Measurements from ENCODE around the gene ZSWIM3. TPM values are rescaled to one million over a fixed set of nuclear protein-coding genes. Genes with fewer than 3 reads are reported as not detected.

ZSWIM3 gene
- total and polyA plus RNA-seq, 2 of the 13 experiments (the other 11 are each of a cell fraction or from before 2014, with no cell fraction given), result 5.2 to 5.8 TPM

DNA sequence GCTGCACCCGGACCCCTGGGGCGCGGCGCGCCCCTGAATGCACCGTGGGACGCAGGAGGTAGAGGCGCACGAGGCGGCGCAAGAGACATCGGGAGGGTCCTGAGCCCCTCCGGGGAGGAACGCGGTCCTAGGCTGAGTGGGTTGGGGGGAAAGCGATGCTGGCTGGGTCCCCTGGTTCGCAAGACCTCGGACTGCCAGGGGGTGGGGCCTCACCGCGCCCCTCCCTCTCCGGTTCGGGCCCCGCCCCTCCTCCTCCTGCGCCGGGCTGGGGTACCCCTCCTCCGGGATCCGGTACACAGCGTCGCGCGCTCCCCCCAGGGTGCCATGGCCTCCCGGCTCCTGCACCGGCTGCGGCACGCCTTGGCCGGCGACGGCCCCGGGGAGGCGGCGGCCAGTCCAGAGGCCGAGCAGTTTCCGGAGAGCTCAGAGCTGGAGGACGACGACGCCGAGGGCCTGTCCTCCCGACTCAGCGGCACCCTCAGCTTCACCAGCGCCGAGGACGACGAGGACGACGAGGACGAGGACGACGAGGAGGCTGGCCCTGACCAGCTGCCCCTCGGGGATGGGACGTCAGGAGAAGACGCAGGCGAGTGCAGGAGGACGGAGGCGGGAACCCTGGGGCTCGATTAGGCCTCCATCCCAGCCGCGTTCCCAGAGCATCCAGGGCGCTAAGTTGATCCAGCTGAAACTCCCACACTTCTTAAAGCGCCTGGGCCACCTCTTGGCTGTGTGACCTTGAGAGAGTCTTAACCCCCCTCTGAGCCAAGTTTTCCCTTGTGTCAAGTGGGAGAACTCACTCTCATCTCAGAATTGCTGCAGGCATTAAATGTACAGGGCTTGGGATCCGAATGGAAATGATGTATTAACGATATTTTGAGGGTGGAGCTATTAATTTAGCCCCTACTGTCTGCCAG is 23.3 kb upstream of the ZSWIM3 start (continued):
- TF ChIP-seq, protein P1, sequence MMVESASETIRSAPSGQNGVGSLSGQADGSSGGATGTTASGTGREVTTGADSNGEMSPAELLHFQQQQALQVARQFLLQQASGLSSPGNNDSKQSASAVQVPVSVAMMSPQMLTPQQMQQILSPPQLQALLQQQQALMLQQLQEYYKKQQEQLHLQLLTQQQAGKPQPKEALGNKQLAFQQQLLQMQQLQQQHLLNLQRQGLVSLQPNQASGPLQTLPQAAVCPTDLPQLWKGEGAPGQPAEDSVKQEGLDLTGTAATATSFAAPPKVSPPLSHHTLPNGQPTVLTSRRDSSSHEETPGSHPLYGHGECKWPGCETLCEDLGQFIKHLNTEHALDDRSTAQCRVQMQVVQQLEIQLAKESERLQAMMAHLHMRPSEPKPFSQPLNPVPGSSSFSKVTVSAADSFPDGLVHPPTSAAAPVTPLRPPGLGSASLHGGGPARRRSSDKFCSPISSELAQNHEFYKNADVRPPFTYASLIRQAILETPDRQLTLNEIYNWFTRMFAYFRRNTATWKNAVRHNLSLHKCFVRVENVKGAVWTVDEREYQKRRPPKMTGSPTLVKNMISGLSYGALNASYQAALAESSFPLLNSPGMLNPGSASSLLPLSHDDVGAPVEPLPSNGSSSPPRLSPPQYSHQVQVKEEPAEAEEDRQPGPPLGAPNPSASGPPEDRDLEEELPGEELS (CRISPR knock-in tag; IDR thresholded peaks at IDR 0.05), result no peak; the same call in none of the 2 replicates
- TF ChIP-seq PITX1 (CRISPR knock-in tag; IDR thresholded peaks at IDR 0.05), result peak; percentile 47; the same call in 1 of the 2 replicates
- peak; percentile 33; the same call in 1 of the 2 replicates for TF ChIP-seq GZF1 (CRISPR knock-in tag; IDR thresholded peaks at IDR 0.05)
- peak; percentile 81; the same call in 1 of the 2 replicates for TF ChIP-seq NFE2L1 (CRISPR knock-in tag; IDR thresholded peaks at IDR 0.05; ENCODE audit: borderline replicate concordance)
- 0 out of 2 replicates have a peak, but pooled peaks have one; percentile 43 for TF ChIP-seq ZNF232 (CRISPR knock-in tag; IDR thresholded peaks at IDR 0.05; ENCODE audit: borderline replicate concordance)
- TF ChIP-seq, protein P2, sequence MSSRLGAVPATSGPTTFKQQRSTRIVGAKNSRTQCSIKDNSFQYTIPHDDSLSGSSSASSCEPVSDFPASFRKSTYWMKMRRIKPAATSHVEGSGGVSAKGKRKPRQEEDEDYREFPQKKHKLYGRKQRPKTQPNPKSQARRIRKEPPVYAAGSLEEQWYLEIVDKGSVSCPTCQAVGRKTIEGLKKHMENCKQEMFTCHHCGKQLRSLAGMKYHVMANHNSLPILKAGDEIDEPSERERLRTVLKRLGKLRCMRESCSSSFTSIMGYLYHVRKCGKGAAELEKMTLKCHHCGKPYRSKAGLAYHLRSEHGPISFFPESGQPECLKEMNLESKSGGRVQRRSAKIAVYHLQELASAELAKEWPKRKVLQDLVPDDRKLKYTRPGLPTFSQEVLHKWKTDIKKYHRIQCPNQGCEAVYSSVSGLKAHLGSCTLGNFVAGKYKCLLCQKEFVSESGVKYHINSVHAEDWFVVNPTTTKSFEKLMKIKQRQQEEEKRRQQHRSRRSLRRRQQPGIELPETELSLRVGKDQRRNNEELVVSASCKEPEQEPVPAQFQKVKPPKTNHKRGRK (CRISPR knock-in tag; IDR thresholded peaks at IDR 0.05), result no peak; the same call in 1 of the 2 replicates
- TF ChIP-seq ZNF20 (CRISPR knock-in tag; IDR thresholded peaks at IDR 0.05), result no peak
- TF ChIP-seq, protein P3, sequence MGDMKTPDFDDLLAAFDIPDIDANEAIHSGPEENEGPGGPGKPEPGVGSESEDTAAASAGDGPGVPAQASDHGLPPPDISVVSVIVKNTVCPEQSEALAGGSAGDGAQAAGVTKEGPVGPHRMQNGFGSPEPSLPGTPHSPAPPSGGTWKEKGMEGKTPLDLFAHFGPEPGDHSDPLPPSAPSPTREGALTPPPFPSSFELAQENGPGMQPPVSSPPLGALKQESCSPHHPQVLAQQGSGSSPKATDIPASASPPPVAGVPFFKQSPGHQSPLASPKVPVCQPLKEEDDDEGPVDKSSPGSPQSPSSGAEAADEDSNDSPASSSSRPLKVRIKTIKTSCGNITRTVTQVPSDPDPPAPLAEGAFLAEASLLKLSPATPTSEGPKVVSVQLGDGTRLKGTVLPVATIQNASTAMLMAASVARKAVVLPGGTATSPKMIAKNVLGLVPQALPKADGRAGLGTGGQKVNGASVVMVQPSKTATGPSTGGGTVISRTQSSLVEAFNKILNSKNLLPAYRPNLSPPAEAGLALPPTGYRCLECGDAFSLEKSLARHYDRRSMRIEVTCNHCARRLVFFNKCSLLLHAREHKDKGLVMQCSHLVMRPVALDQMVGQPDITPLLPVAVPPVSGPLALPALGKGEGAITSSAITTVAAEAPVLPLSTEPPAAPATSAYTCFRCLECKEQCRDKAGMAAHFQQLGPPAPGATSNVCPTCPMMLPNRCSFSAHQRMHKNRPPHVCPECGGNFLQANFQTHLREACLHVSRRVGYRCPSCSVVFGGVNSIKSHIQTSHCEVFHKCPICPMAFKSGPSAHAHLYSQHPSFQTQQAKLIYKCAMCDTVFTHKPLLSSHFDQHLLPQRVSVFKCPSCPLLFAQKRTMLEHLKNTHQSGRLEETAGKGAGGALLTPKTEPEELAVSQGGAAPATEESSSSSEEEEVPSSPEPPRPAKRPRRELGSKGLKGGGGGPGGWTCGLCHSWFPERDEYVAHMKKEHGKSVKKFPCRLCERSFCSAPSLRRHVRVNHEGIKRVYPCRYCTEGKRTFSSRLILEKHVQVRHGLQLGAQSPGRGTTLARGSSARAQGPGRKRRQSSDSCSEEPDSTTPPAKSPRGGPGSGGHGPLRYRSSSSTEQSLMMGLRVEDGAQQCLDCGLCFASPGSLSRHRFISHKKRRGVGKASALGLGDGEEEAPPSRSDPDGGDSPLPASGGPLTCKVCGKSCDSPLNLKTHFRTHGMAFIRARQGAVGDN (CRISPR knock-in tag; IDR thresholded peaks at IDR 0.05), result peak; percentile 98
- peak; percentile 21; the same call in 1 of the 2 replicates for TF ChIP-seq EED (CRISPR knock-in tag; IDR thresholded peaks at IDR 0.05)
- TF ChIP-seq ZNF790 (CRISPR knock-in tag; IDR thresholded peaks at IDR 0.05; ENCODE audit: borderline replicate concordance), result 0 out of 2 replicates have a peak, but pooled peaks have one; percentile 71
- TF ChIP-seq CEBPB (IDR thresholded peaks at IDR 0.05; ENCODE audit: borderline replicate concordance, low read depth, low read length), result no peak
- TF ChIP-seq EP300 (IDR thresholded peaks at IDR 0.05; ENCODE audit: low read depth in 2 of 2, low read length in 2 of 2), result 0 out of 4 replicates have a peak, but pooled peaks of 1 of the 2 experiments have one; percentile 3
- peak; percentile 38 for TF ChIP-seq EP300 (CRISPR knock-in tag; IDR thresholded peaks at IDR 0.05; ENCODE audit: borderline replicate concordance)
- no peak for TF ChIP-seq NCOA2 (CRISPR knock-in tag; IDR thresholded peaks at IDR 0.05)
- TF ChIP-seq ZMYM4 (CRISPR knock-in tag; IDR thresholded peaks at IDR 0.05), result peak; percentile 37
- TF ChIP-seq HDAC6 (IDR thresholded peaks at IDR 0.05; ENCODE audit: low read depth, low read length), result no peak
- TF ChIP-seq, protein P4, sequence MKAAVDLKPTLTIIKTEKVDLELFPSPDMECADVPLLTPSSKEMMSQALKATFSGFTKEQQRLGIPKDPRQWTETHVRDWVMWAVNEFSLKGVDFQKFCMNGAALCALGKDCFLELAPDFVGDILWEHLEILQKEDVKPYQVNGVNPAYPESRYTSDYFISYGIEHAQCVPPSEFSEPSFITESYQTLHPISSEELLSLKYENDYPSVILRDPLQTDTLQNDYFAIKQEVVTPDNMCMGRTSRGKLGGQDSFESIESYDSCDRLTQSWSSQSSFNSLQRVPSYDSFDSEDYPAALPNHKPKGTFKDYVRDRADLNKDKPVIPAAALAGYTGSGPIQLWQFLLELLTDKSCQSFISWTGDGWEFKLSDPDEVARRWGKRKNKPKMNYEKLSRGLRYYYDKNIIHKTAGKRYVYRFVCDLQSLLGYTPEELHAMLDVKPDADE (CRISPR knock-in tag; IDR thresholded peaks at IDR 0.05), result 0 out of 2 replicates have a peak, but pooled peaks have one; percentile 89
- TF ChIP-seq SAFB2 (CRISPR knock-in tag; IDR thresholded peaks at IDR 0.05; ENCODE audit: borderline replicate concordance, low read depth), result peak; percentile 45; the same call in 1 of the 2 replicates

Measured in HepG2 (cell line).